ENCODE data around the gene RELA.

DNA sequence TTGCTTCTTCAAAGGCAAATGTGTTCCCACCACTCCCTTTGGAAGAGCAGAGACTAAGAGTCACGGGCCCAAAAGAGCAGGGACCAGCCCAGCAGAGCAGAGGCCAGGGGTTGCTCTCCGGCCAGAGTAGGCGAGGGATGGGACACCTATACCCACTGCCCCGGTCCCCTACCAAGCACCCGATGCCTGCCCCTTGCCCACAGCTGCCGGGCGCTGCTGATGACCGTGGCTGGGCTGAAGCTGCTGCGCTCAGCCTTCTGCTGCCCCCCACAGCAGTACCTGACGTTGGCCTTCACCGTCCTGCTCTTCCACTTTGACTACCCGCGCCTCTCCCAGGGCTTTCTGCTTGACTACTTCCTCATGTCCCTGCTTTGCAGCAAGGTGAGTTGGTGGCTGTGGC lies 35.5 kb downstream of the RELA start:
- TF ChIP-seq EZH2 (IDR thresholded peaks at IDR 0.05; ENCODE audit: borderline replicate concordance, control insufficient read depth, low read depth, low read length) (no peak), POLR2AphosphoS5 (IDR thresholded peaks at IDR 0.05; ENCODE audit: low read length) (no peak), POLR2A (IDR thresholded peaks at IDR 0.05; ENCODE audit: low read depth, low read length) (no peak), DPF2 (IDR thresholded peaks at IDR 0.05) (no peak), RAD21 (IDR thresholded peaks at IDR 0.05; ENCODE audit: insufficient read depth, low read depth, low read length) (no peak), CREB1 (IDR thresholded peaks at IDR 0.05; ENCODE audit: low read depth) (no peak), HDGF (IDR thresholded peaks at IDR 0.05) (no peak), ZNF384 (IDR thresholded peaks at IDR 0.05; ENCODE audit: borderline replicate concordance, low read depth, low read length) (no peak), JUNB (IDR thresholded peaks at IDR 0.05) (no peak), BMI1 (IDR thresholded peaks at IDR 0.05; ENCODE audit: borderline replicate concordance) (no peak)
- TF ChIP-seq, protein P1, sequence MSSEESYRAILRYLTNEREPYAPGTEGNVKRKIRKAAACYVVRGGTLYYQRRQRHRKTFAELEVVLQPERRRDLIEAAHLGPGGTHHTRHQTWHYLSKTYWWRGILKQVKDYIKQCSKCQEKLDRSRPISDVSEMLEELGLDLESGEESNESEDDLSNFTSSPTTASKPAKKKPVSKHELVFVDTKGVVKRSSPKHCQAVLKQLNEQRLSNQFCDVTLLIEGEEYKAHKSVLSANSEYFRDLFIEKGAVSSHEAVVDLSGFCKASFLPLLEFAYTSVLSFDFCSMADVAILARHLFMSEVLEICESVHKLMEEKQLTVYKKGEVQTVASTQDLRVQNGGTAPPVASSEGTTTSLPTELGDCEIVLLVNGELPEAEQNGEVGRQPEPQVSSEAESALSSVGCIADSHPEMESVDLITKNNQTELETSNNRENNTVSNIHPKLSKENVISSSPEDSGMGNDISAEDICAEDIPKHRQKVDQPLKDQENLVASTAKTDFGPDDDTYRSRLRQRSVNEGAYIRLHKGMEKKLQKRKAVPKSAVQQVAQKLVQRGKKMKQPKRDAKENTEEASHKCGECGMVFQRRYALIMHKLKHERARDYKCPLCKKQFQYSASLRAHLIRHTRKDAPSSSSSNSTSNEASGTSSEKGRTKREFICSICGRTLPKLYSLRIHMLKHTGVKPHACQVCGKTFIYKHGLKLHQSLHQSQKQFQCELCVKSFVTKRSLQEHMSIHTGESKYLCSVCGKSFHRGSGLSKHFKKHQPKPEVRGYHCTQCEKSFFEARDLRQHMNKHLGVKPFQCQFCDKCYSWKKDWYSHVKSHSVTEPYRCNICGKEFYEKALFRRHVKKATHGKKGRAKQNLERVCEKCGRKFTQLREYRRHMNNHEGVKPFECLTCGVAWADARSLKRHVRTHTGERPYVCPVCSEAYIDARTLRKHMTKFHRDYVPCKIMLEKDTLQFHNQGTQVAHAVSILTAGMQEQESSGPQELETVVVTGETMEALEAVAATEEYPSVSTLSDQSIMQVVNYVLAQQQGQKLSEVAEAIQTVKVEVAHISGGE (CRISPR knock-in tag; IDR thresholded peaks at IDR 0.05), result no peak
- TF ChIP-seq, protein P2, sequence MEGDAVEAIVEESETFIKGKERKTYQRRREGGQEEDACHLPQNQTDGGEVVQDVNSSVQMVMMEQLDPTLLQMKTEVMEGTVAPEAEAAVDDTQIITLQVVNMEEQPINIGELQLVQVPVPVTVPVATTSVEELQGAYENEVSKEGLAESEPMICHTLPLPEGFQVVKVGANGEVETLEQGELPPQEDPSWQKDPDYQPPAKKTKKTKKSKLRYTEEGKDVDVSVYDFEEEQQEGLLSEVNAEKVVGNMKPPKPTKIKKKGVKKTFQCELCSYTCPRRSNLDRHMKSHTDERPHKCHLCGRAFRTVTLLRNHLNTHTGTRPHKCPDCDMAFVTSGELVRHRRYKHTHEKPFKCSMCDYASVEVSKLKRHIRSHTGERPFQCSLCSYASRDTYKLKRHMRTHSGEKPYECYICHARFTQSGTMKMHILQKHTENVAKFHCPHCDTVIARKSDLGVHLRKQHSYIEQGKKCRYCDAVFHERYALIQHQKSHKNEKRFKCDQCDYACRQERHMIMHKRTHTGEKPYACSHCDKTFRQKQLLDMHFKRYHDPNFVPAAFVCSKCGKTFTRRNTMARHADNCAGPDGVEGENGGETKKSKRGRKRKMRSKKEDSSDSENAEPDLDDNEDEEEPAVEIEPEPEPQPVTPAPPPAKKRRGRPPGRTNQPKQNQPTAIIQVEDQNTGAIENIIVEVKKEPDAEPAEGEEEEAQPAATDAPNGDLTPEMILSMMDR (IDR thresholded peaks at IDR 0.05 in 2 of 3, conservative IDR thresholded peaks at IDR 0.05 in 1 of 3; ENCODE audit: control insufficient read depth in 2 of 3, extremely low read depth in 1 of 3, insufficient read depth in 1 of 3, low read depth in 3 of 3, low read length in 3 of 3), result no peak
- TF ChIP-seq, protein P3, sequence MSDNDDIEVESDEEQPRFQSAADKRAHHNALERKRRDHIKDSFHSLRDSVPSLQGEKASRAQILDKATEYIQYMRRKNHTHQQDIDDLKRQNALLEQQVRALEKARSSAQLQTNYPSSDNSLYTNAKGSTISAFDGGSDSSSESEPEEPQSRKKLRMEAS (IDR thresholded peaks at IDR 0.05; ENCODE audit: low read depth, low read length), result no peak
- TF ChIP-seq, protein P4, sequence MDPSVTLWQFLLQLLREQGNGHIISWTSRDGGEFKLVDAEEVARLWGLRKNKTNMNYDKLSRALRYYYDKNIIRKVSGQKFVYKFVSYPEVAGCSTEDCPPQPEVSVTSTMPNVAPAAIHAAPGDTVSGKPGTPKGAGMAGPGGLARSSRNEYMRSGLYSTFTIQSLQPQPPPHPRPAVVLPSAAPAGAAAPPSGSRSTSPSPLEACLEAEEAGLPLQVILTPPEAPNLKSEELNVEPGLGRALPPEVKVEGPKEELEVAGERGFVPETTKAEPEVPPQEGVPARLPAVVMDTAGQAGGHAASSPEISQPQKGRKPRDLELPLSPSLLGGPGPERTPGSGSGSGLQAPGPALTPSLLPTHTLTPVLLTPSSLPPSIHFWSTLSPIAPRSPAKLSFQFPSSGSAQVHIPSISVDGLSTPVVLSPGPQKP (IDR thresholded peaks at IDR 0.05; ENCODE audit: low read depth, low read length), result no peak
